AG04449 (cell line): ENCODE measurements around the gene VDAC1.

ENCODE experiments used
- CTCF ChIA-PET: fragments of 350-600 bp; formaldehyde crosslinking; extraction: SDS; loops from one replicate; lab custom pipeline; 2021; ENCODE audit warnings: antibody characterized with exemption; lab: Yijun Ruan, JAX
- POLR2A ChIA-PET: fragments of 400-600, 350-600 bp; formaldehyde crosslinking; extraction: SDS; loops from one replicate; lab custom pipeline; 2020; ENCODE audit warnings: antibody characterized with exemption, inconsistent platforms; lab: Yijun Ruan, JAX
- DNase-seq: peaks from one replicate; pipeline ENCODE4 v3.0.0-alpha.2; 2010; ENCODE audit warnings: low read depth, low spot score
- H3K4me3 ChIP-seq: 2 replicates; pipeline ENCODE4 v1.5.1; 2011; ENCODE audit warnings: low read depth, mild to moderate bottlenecking, control low read depth, low read length
- CTCF ChIP-seq: IDR thresholded peaks from one replicate; pipeline ENCODE4 v1.5.1; 2011; ENCODE audit warnings: mild to moderate bottlenecking, moderate library complexity, low read length, control low read depth, inconsistent platforms; ENCODE audit not compliant: insufficient read depth; ENCODE audit errors: missing control alignments

VDAC1 gene

GRCh38 chr5:133921979-133922378 lies 82.8 kb downstream of the VDAC1 start:
- POLR2A ChIA-PET = no interaction called here
- DNase-seq = no peak
- CTCF ChIA-PET = no interaction called here
- H3K4me3 ChIP-seq = no peak overlapping the region
- TF ChIP-seq CTCF = no peak
